HG03196 (cell line): ENCODE results near the gene AMER3.
A peak's percentile ranks its signal among the peaks of the same experiment; 100 is the strongest.
"Not testable (repeated sequence)": the region's sequence is repeated elsewhere in the genome, so short reads cannot be mapped to it uniquely, and the experiment has no call there.

Experiments
- ATAC-seq: cut with Tn5 transposase; IDR thresholded peaks from one replicate; pipeline ENCODE4 v1.9.1; 2021; ENCODE audit not compliant: unreplicated experiment

The AMER3 gene

GRCh38 chr2:130755256-130756052 is at the start of gene AMER3:
AMER3 (plus strand) TSS chr2:130755540; CDS start chr2:130762073, 6,533 bp downstream.
- ATAC-seq, result no peak

GRCh38 chr2:130714795-130715194 is 40.5 kb upstream of the AMER3 start:
- ATAC-seq, result not testable (repeated sequence)

- no peak for ATAC-seq
These were observed 35.3 kb upstream of the AMER3 start for GRCh38 chr2:130720036-130720435.

GRCh38 chr2:130720528-130720927 is 34.8 kb upstream of the AMER3 start:
- no peak for ATAC-seq

- ATAC-seq, result no peak
These were observed 30.9 kb upstream of the AMER3 start for GRCh38 chr2:130724455-130724854.

GRCh38 chr2:130726614-130727180 is 28.6 kb upstream of the AMER3 start:
- no peak for ATAC-seq

- ATAC-seq, result peak; percentile 89
These were observed 27.9 kb upstream of the AMER3 start for GRCh38 chr2:130727286-130727924.

GRCh38 chr2:130728007-130728454 is 27.3 kb upstream of the AMER3 start:
- peak; percentile 10 for ATAC-seq

GRCh38 chr2:130728549-130729316 is 26.6 kb upstream of the AMER3 start, which contains the start of gene GPR148:
GPR148 (plus strand) TSS chr2:130729070; CDS start chr2:130729152, 82 bp downstream.
- ATAC-seq, result no peak

- no peak for ATAC-seq
These were observed 25.7 kb upstream of the AMER3 start for GRCh38 chr2:130729322-130730299.

- not testable (repeated sequence) for ATAC-seq
These were observed 23.1 kb upstream of the AMER3 start for GRCh38 chr2:130732257-130732656.

- ATAC-seq, result no peak
These were observed 20.1 kb upstream of the AMER3 start for GRCh38 chr2:130735200-130735599.

- ATAC-seq, result no peak
These were observed 18.9 kb upstream of the AMER3 start for GRCh38 chr2:130736487-130736886.

GRCh38 chr2:130737592-130737991 is 17.7 kb upstream of the AMER3 start:
- no peak for ATAC-seq

GRCh38 chr2:130740671-130741070 is 14.7 kb upstream of the AMER3 start:
- no peak for ATAC-seq

- no peak for ATAC-seq
These were observed 12.1 kb upstream of the AMER3 start for GRCh38 chr2:130743278-130743677.

GRCh38 chr2:130744287-130745117 is 10.8 kb upstream of the AMER3 start:
- no peak for ATAC-seq

GRCh38 chr2:130749078-130749477 is 6.3 kb upstream of the AMER3 start:
- ATAC-seq, result no peak

- ATAC-seq, result no peak
These were observed 5.7 kb upstream of the AMER3 start for GRCh38 chr2:130749641-130750040.
